Activated CD4-positive, CD25-positive, alpha-beta regulatory T cell treated with anti-CD3 and anti-CD28 coated beads, Interleukin-2, amount 50 U/mL, for 24 hours (primary cell): ENCODE results near the gene BAG2.

Experiments used
- ATAC-seq, 2 donors: fragments of 150-1000 bp; cut with Tn5 transposase; one replicate each; pipeline ENCODE4 v1.10.0; 2021; ENCODE audit warnings: mild to moderate bottlenecking in 1 of 2, moderate library complexity in 1 of 2

The BAG2 gene

DNA sequence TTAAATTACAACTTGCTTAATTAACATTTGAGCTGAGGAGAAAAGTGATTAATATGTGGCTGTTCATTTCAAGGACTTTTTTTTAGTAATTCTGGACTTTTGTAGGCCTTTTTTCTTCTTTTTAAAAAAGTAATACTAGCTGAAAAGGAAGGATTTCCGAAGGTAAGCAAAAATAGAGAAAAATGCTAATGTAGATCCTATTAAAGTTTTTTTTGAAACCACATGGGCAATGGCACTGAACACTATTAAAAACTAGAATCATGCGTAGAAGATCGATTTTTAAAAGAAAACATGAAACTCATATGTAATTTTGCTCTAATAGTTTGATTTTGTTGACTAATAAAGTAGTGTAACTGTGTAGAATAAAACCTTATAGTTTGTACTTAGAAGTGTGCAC, 2.4 kb downstream of the BAG2 start:
- ATAC-seq: no peak

DNA sequence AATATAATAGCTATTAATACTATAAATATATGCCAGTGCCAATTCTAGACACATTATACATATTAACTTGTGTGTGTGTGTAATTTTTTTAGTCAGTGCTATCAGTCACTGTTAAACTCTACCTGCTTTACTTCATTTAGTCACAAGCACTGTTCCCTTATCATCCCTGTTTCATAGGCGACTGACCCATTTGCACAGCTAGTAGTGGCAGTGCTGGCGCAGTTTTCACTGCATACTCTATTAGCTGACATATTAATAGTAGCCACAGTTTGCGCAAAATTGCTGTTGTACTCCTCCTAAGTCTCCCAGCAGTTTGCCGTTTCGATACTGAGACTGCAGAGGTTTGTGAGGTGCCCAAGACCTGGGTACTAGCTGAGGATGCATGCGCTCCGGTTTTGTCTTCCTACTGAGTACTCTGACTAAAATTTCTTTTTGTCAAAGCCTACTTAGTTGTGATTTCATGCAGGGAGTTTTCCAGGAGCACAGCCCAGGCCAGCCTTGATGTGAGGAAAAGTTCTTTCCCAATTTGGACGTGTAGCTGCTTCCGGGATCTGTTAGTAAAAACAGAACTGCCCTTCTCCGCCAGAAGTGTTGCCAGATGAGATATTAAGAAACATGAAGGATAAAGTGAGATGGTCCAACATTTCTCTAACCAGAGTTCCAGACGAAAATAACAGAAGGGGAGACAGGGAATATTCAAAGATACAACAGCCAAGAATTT, 5.6 kb downstream of the BAG2 start:
- ATAC-seq: no peak

GRCh38 chr6:57180596-57180995, 8.5 kb downstream of the BAG2 start:
- ATAC-seq: no peak

- ATAC-seq: no peak
Observed at GRCh38 chr6:57182017-57182432, 9.9 kb downstream of the BAG2 start.

- ATAC-seq: no peak
Observed at GRCh38 chr6:57183336-57183735, 11.2 kb downstream of the BAG2 start.

DNA sequence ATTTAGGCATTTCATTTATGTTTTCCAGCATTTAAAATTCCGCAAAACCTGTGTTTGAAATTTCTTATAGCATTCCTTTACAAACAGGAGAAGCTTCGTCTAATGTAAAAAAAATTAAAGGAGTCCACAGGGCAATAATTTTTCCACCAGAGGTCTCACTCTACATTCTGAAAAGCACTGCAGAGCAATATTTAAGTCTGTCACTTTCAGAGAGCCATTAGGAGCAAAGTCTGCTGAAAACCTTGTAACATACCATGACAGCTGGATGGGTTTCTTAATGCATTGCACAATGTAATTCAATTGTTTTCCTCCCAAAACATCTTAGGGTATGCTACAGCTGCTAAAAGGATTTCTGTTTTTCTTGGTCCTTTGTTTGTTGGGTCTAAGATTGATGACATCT, 18.0 kb downstream of the BAG2 start:
- ATAC-seq: no peak

DNA sequence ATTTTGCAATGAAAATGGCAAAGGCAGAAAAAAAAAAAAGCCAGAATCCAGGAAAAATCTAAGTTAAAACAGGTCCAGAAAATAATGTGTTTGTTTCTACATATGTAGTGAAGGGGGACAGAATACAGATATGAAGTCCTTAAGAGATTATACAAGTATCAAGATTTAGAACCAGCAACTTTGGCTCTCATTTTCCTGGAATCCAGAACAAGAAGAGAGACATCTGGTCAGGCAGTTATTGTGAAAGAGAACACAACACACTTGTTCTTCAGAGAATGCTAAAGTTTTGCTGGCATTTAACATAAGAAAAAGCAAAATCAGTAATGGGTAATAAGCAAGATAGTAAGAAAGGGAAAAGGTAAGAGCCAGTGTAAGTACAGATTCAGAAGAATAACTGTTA, 21.1 kb downstream of the BAG2 start:
- ATAC-seq: no peak

DNA sequence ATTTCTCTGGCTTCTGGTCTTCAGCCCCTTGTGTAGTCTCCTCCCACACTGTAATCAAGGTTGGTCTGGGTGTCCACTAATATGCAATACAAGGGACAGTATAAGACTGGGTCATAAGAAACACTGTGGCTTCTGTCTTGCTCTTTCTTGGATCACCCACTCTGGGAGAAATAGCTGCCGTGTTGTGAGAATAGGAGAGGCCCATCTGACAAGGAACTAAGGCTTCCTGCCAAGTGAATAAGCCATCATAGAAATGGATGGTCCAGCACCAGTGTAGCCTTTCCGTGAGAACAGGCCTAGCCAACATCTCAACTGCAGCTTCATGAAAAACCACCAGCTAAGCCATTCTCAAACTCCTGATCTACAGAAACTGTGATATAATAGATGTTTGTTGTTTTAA, 23.3 kb downstream of the BAG2 start:
- ATAC-seq: no peak

DNA sequence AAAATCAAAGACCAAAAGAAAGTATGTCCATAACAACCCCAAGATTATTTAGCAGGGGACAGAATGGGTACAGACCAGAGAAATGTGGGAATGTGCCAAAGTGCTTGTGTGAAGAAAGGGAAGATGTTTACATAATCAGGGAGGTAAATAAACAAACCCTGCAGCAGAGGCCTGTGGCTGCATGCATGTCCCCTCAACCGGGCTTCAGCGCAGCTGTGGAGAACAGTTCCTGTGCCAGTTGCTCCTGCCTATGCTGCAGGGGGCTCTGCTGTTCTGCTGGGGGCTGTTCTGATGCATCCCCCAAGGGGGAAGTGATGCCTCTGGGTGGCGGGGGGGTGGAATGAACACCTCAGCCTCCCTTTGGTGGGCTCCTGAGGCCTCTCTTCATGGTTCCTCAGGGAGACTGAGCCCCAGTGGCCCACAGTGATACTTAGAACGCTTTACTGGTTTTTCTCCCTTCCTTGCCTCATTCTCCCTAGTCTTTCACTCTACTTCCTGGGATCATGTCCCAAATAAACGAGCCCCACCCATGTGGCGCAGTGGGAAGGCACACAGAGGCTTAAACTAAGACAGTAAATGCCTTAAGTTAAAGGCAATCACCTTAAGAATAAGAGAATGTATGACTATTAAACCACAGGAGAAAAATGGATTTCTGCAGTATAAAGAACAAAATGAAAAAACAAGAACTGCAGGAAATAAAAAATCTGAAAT, 27.0 kb downstream of the BAG2 start:
- no peak for ATAC-seq

- ATAC-seq: no peak
Observed at GRCh38 chr6:57201718-57202117, 29.6 kb downstream of the BAG2 start.

DNA sequence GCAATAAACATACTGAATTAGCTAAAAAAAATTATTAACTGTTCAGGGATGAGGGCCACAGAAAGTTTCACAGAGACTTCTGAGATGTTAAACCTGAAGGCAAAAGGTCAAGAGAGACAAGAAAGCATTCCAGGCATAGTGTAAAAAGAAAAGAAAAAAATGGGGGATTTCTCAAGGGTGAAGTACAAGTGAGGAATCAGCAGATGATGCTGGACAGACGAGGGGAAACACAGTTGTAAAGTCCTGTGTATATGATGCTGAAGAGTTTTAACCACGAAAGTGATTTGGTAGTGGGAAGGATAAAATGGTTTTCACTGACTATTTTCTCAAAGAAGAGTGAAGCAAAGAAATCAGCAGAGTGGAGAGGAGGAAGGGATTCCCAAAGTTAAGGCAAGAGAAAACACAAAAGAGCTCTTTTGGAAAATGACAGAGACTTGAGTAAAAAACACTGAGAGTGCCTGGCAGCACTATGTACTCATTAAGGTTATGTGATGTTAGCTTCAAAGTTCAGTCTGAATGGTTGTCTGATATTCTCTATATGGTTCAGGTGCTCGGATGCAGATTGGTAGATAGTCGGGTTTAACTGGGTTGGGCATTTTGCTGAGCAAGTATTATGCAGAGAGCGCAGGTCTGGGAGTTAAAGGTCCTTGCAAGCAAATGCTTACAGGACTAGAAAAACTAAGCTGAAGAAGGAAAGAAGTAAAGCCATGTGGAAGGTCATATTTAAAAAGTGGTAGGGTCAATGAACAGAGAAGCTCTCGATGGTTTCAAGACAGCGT, 33.6 kb downstream of the BAG2 start:
- ATAC-seq: no peak

DNA sequence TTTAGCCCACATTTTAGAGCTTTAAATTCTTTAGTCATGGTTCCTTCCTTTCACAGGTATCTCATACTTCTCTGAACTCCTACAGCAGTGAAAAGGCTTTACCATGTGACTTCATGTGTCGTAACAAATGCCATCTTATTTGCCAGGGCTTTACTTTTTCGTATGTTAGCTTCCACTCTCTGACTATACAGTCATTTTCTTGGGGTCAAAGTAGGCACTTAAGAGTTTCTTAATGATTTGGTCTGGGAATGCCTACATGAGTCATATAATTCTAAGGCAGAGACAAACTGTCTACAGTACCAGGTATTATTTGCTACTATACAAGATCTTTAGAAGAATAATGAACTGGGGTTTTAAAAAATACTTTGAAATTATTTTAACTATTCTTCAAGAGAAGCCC, 35.0 kb downstream of the BAG2 start:
- ATAC-seq: peak in 1 of 2 donors; percentile 24

- no peak for ATAC-seq
Observed at GRCh38 chr6:57207872-57208271, 35.7 kb downstream of the BAG2 start.

DNA sequence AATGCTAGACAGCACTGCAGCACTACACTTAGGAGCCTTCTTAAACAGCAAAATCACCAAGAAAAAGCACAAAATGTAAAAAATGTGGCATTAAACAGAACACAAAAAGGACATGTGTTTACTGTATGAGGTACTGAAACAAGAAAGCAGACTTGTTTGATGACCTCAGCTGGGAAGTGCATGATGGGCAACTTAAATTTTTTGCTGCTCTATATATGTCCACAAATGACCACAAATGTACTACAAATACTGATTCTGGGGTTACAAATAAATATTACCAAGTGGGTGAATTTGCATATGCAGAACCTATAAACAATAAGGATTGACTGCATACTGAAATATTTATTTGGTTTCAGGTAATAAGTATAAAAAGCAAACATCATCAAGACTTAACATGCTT, 36.9 kb downstream of the BAG2 start:
- ATAC-seq: no peak

DNA sequence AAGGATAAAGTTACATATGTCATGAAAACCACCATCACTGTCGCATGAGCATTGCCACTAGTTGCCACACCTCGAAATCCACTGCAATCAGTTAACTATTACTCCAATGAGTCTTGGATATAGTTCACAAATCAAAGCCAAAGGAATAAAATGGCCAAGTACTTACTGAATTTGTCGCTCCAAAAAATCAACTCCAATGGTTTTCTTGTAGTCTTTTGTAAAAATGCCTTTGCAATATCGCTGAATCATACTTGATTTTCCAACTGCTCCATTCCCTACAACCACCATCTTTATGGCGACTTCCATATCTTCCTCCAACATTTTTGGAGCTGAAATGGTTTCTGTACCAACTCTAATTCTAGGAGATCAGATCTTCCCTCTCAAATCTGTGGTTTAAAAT, 37.9 kb downstream of the BAG2 start:
- ATAC-seq: no peak

- no peak for ATAC-seq
Observed at GRCh38 chr6:57215260-57215659, 43.1 kb downstream of the BAG2 start.

GRCh38 chr6:57216235-57217101, 44.3 kb downstream of the BAG2 start:
- no peak for ATAC-seq

DNA sequence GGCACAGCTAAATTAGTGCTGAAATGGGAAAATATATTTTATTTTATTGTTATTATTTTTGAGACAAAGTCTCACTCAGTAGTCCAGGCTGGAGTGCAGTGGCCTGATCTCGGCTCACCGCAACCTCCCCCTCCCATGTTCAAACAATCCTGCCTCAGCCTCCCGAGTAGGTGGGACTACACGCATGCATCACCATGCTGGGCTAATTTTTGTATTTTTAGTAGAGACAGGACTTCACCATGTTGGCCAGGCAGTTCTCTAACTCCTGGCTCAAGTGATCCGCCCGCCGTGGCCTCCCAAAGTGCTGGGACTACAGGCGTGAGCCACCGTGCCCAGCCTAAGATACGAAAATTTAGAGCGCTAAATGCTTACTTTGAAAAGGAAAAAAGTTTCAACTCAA, 45.1 kb downstream of the BAG2 start:
- no peak for ATAC-seq

DNA sequence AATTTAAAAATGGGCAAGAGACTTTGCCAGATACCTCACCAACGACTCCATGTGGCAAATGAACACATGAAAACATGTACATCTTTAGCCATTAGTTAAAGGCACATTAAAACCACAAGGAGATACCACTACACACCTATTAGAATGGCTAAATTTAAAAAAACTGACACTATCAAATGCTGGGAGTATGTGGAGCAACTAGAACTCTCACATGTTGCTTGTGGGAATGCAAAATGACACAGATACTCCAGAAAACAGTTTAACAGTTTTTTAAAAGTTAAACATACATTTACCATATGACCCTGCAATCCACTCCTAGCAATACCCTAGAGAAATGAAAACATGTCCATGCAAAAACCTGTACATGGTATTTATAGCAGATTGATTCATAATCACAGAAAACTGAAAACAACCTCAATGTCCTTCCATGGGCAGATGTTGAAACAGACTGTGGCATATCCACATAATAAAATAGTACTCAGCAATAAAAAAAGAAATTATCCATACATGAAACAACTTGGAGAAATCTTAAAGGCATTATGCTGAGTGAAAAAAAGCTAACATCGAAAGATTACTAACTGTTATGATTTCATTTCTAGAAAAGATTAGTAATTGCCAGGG, 48.1 kb downstream of the BAG2 start:
- no peak for ATAC-seq

DNA sequence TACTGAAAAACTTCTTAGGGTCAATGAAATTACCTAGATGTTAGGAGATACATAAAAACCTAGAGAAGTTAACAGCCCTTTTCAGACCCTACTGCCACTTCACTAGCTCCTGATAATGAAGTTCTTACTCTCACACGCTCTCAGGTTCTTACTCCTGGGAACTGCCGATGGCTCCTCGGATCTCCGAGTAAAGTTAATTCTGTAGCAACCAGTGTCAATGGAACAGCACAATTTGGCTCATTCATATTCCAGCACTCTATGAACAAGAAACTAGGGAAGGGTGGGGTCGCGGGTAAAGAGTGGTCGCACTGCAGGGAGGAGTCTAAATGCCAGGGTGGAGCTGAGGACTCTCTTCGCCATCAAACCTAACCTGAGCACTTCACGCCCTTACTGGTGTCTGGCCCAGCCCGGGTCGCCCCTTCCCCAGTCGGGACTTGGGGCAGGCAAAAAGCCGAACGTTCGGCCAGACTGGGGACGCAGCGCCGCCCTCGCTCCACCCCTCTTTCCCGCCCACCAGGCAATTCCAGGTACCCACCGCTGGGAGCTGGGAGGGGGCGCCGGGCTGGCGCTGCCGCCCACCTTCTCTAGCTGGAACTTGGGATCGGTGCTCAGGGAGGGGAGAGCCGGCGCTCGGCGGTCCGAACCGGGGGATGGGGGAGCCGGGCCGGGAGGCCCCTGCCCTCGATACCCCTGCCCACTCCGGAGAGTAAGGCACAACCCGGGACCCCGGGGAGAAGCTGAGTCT, 49.2 kb downstream of the BAG2 start:
- peak; percentile 39 to 48 for ATAC-seq

GRCh38 chr6:57221936-57222742, 50.0 kb downstream of the BAG2 start, which contains the start of gene RAB23:
TSS of gene RAB23 (minus strand) at chr6:57222307. CDS start at chr6:57210380, 11,927 bp downstream.
- peak; percentile 86 to 91 for ATAC-seq
